Stimulated activated CD4-positive, alpha-beta T cell treated with anti-CD3 and anti-CD28 coated beads, Interleukin-12 subunit alpha, Interleukin-12 subunit beta, amount 100 ng/mL, for 48 hours (primary cell): Measurements from ENCODE around the gene TNFRSF8.

Experiments
- DNase-seq, 3 donors: peaks; one replicate each; pipeline ENCODE4 v3.0.0-alpha.2; 2020; ENCODE audit warnings: low read depth in 2 of 3, low spot score in 1 of 3

Gene TNFRSF8

GRCh38 chr1:12140515-12141162 lies 77.5 kb downstream of the TNFRSF8 start:
- no peak for DNase-seq

GRCh38 chr1:12141163-12141850 lies 78.2 kb downstream of the TNFRSF8 start:
- no peak for DNase-seq

GRCh38 chr1:12142141-12142823 lies 79.2 kb downstream of the TNFRSF8 start:
- no peak for DNase-seq

GRCh38 chr1:12142891-12143630 lies 80.0 kb downstream of the TNFRSF8 start:
- DNase-seq, result no peak

- no peak for DNase-seq
Measured at GRCh38 chr1:12143631-12144155, 80.6 kb downstream of the TNFRSF8 start.

- no peak for DNase-seq
Measured at GRCh38 chr1:12144236-12144635, 81.1 kb downstream of the TNFRSF8 start.

- no peak for DNase-seq
Measured at GRCh38 chr1:12144969-12145368, 81.9 kb downstream of the TNFRSF8 start.

- no peak for DNase-seq
Measured at GRCh38 chr1:12145616-12146342, 82.7 kb downstream of the TNFRSF8 start.

GRCh38 chr1:12146343-12147112 lies 83.4 kb downstream of the TNFRSF8 start:
- DNase-seq, result no peak

- DNase-seq, result no peak
Measured at GRCh38 chr1:12147201-12147701, 84.1 kb downstream of the TNFRSF8 start.

- no peak for DNase-seq
Measured at GRCh38 chr1:12148160-12148957, 85.3 kb downstream of the TNFRSF8 start.

- no peak for DNase-seq
Measured at GRCh38 chr1:12148958-12149790, 86.1 kb downstream of the TNFRSF8 start.

GRCh38 chr1:12149791-12150175 lies 86.7 kb downstream of the TNFRSF8 start:
- DNase-seq, result no peak

- DNase-seq, result no peak
Measured at GRCh38 chr1:12150456-12151200, 87.5 kb downstream of the TNFRSF8 start.

GRCh38 chr1:12151465-12151864 lies 88.4 kb downstream of the TNFRSF8 start:
- DNase-seq, result no peak

- DNase-seq, result no peak
Measured at GRCh38 chr1:12152113-12152891, 89.2 kb downstream of the TNFRSF8 start.
